IMR-90 (cell line): Measurements from ENCODE around the gene PDXDC1. TPM values are rescaled to one million over a fixed set of nuclear protein-coding genes. Genes with fewer than 3 reads are reported as not detected.
A peak's percentile ranks its signal among the peaks of the same experiment; 100 is the strongest.
"Not testable (repeated sequence)": the region's sequence is repeated elsewhere in the genome, so short reads cannot be mapped to it uniquely, and the experiment has no call there.

Experiments used
- ATAC-seq: fragments of 200-7000 bp; cut with Tn5 transposase; 2 replicates; pipeline ENCODE4 v1.9.1; 2020; ENCODE audit warnings: low read depth, mild to moderate bottlenecking, moderate library complexity
- BruUV-seq: library from RNA; stranded (reverse); fragments of 400-500 nt; replicated peaks from 2 replicates; lab custom pipeline; 2021; lab: Mats Ljungman, UMichigan
- CTCF ChIA-PET: fragments of 300-600 bp; formaldehyde crosslinking; extraction: SDS; loops from one replicate; lab custom pipeline; 2021; ENCODE audit warnings: antibody characterized with exemption; lab: Yijun Ruan, JAX
- POLR2A ChIA-PET: fragments of 300-600 bp; sonication (Branson Sonifier 250); formaldehyde crosslinking; loops from one replicate; lab custom pipeline; 2022; ENCODE audit warnings: antibody characterized with exemption; ENCODE audit not compliant: unreplicated experiment; lab: Charles Lee
- DNase-seq: peaks from one replicate; pipeline ENCODE4 v3.0.0; 2013
- H2AFZ ChIP-seq: replicated peaks from 2 replicates; pipeline ENCODE3; 2013; ENCODE audit warnings: low read length, mild to moderate bottlenecking; ENCODE audit not compliant: poor library complexity
- H2AK5ac ChIP-seq: 2 replicates; pipeline ENCODE4 v1.6.1; 2013; ENCODE audit warnings: low read depth, low read length, inconsistent platforms
- H2AK9ac ChIP-seq: replicated peaks from 2 replicates; pipeline ENCODE3; 2013; ENCODE audit warnings: mild to moderate bottlenecking, low read depth, low read length, moderate library complexity; ENCODE audit not compliant: poor library complexity
- H2BK120ac ChIP-seq: 2 replicates; pipeline ENCODE4 v1.6.1; 2013; ENCODE audit warnings: low read depth, low read length, inconsistent platforms
- H2BK15ac ChIP-seq: 3 replicates; pipeline ENCODE4 v1.6.1; 2013; ENCODE audit warnings: low read depth, low read length, inconsistent platforms
- H2BK20ac ChIP-seq: 2 replicates; pipeline ENCODE4 v1.6.1; 2013; ENCODE audit warnings: low read depth, mild to moderate bottlenecking, inconsistent platforms, low read length, moderate library complexity
- H2BK5ac ChIP-seq: 2 replicates; pipeline ENCODE4 v1.6.1; 2013; ENCODE audit warnings: mild to moderate bottlenecking, low read depth, low read length, inconsistent platforms; ENCODE audit not compliant: poor library complexity, severe bottlenecking
- H3K14ac ChIP-seq: replicated peaks from 2 replicates; pipeline ENCODE4 v1.6.1; 2013; ENCODE audit warnings: low read depth, low read length, inconsistent platforms
- H3K18ac ChIP-seq: 2 replicates; pipeline ENCODE4 v1.6.1; 2013; ENCODE audit warnings: low read depth, low read length, control low read depth
- H3K23ac ChIP-seq: 2 replicates; pipeline ENCODE4 v1.6.1; 2013; ENCODE audit warnings: low read depth, low read length, inconsistent platforms
- H3K27ac ChIP-seq: 2 replicates; pipeline ENCODE4 v1.5.1; 2013; ENCODE audit warnings: mild to moderate bottlenecking, control low read depth, low read length; ENCODE audit not compliant: insufficient read depth
- H3K27me3 ChIP-seq: 2 replicates; pipeline ENCODE4 v1.6.1; 2013; ENCODE audit warnings: low read length; ENCODE audit not compliant: control insufficient read depth, insufficient read depth
- H3K36me3 ChIP-seq: 2 replicates; pipeline ENCODE4 v1.6.1; 2013; ENCODE audit warnings: low read length, mixed read lengths; ENCODE audit not compliant: control insufficient read depth, insufficient read depth
- H3K4ac ChIP-seq: 2 replicates; pipeline ENCODE4 v1.6.1; 2013; ENCODE audit warnings: low read depth, low read length, inconsistent platforms
- H3K4me1 ChIP-seq: 2 replicates; pipeline ENCODE4 v1.6.1; 2013; ENCODE audit warnings: low read length, mixed read lengths; ENCODE audit not compliant: control insufficient read depth, insufficient read depth
- H3K4me2 ChIP-seq: 2 replicates; pipeline ENCODE4 v1.6.1; 2013; ENCODE audit warnings: low read depth, mild to moderate bottlenecking, control low read depth, low read length, moderate library complexity
- H3K4me3 ChIP-seq: 2 replicates; pipeline ENCODE4 v1.5.1; 2013; ENCODE audit warnings: low read depth, mild to moderate bottlenecking, control low read depth, low read length, moderate library complexity; ENCODE audit not compliant: insufficient read depth
- H3K56ac ChIP-seq: 2 replicates; pipeline ENCODE4 v1.6.1; 2013; ENCODE audit warnings: low read length, inconsistent platforms; ENCODE audit not compliant: insufficient read depth; ENCODE audit errors: extremely low read depth
- H3K79me1 ChIP-seq, 2 experiments: 2 replicates each; pipeline ENCODE4 v1.6.1; 2013; ENCODE audit warnings: low read length in 2 of 2, inconsistent platforms in 1 of 2, low read depth in 1 of 2
- H3K9ac ChIP-seq: 2 replicates; pipeline ENCODE4 v1.6.1; 2013; ENCODE audit warnings: low read depth, low read length, control low read depth
- H3K9me1 ChIP-seq: 2 replicates; pipeline ENCODE4 v1.6.1; 2013; ENCODE audit warnings: low read length, inconsistent platforms; ENCODE audit not compliant: insufficient read depth
- H3K9me3 ChIP-seq: 2 replicates; pipeline ENCODE4 v1.6.1; 2013; ENCODE audit warnings: low read length; ENCODE audit not compliant: control insufficient read depth, insufficient read depth
- H4K20me1 ChIP-seq: 2 replicates; pipeline ENCODE4 v1.6.1; 2013; ENCODE audit warnings: low read length, inconsistent platforms; ENCODE audit not compliant: insufficient read depth
- H4K5ac ChIP-seq: 2 replicates; pipeline ENCODE4 v1.6.1; 2013; ENCODE audit warnings: mild to moderate bottlenecking, low read depth, low read length, control low read depth
- H4K8ac ChIP-seq, 2 experiments: 2 replicates each; pipeline ENCODE4 v1.6.1; 2013; ENCODE audit warnings: low read depth in 2 of 2, low read length in 2 of 2, control low read depth in 1 of 2, inconsistent platforms in 1 of 2
- H4K91ac ChIP-seq: 2 replicates; pipeline ENCODE4 v1.6.1; 2013; ENCODE audit warnings: low read depth, low read length, inconsistent platforms; ENCODE audit not compliant: insufficient read depth
- POLR2A ChIP-seq: IDR thresholded peaks from 2 replicates; pipeline ENCODE4 v1.6.1; 2012; ENCODE audit warnings: mild to moderate bottlenecking, low read depth, low read length
- WGBS, 2 experiments: methylation state at CpG; one replicate each; pipeline versions ENCODE4 v1.1.5 to v1.1.7; 2013; ENCODE audit warnings: missing lambda C conversion rate in 2 of 2; ENCODE audit not compliant: insufficient read length in 1 of 2; ENCODE audit errors: extremely low coverage in 2 of 2; 5-methylcytosine and 5-hydroxymethylcytosine counted together
- dilution Hi-C: fragments of 300-500 bp; cut with HindIII; formaldehyde crosslinking; loops from one replicate; pipeline ENCODE4 v1.14.3; 2018; ENCODE audit warnings: low sequenced_read_pairs; ENCODE audit not compliant: unreplicated experiment
- in situ Hi-C: fragments of 300-500 bp; cut with MboI; formaldehyde crosslinking; loops from 3 replicates; pipeline ENCODE4 v1.14.3; 2019; ENCODE audit warnings: low sequenced_read_pairs, inconsistent platforms, mixed read lengths
- intact Hi-C: fragments of 100-400 bp; cut with micrococcal nuclease; formaldehyde crosslinking; loops from 2 replicates; pipeline ENCODE4 v1.10.0; 2022
- polyA plus RNA-seq, 3 experiments: library from polyadenylated mRNA; depleted of rRNA; stranded (reverse); fragments of >200 nt; gene quantifications; 2 replicates each; pipeline ENCODE4 v1.2.3, GENCODE V29; 2012; ENCODE audit warnings: low replicate concordance in 1 of 3
- total RNA-seq: library from RNA; depleted of rRNA; stranded (reverse); fragments of >200 nt; gene quantifications from 2 replicates; pipeline ENCODE4 v1.2.3, GENCODE V29; 2012

The PDXDC1 gene
- total and polyA plus RNA-seq, 2 of the 4 experiments (the other 2 are of a cell fraction), result 68.7 to 117 TPM

DNA sequence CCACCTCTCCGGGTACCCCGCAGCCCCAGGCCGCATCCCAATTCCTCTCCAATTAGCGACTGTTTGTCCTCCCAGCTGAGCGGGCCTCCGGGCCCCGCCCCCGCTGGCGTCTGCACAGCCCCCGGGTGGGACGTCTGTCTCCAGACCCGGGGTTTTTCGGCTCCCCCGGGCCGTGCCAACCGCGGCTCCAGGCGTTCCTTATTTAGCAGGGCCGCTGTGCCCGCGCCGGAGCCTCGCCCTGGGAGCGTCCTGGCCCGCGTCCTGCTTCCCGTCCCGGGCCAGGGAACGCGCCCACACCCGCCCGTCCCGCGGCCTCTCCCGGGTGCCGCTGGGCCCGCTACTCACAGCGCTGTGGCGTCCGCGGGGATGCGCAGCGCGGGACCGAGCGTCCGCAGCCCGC lies 179.2 kb downstream of the PDXDC1 start:
- H3K36me3 ChIP-seq, H4K5ac ChIP-seq, BruUV-seq, H3K79me1 ChIP-seq, H2AK9ac ChIP-seq, H2AFZ ChIP-seq, POLR2A ChIA-PET, H3K4me1 ChIP-seq, H3K14ac ChIP-seq, H4K91ac ChIP-seq, H3K18ac ChIP-seq, H4K8ac ChIP-seq, H4K20me1 ChIP-seq, H3K56ac ChIP-seq, H2BK20ac ChIP-seq, H3K27me3 ChIP-seq, in situ Hi-C loops, H2BK15ac ChIP-seq, dilution Hi-C loops, CTCF ChIA-PET, H3K9me3 ChIP-seq, H2BK120ac ChIP-seq, intact Hi-C loops, H3K4me2 ChIP-seq, H3K9me1 ChIP-seq, H3K4ac ChIP-seq, H3K23ac ChIP-seq: not testable (repeated sequence)
- DNase-seq, result peak; percentile 10
- 0 out of 2 replicates have a peak, but pooled peaks have one; percentile 11 for TF ChIP-seq POLR2A
- peak overlapping the region; percentile 62 for H3K27ac ChIP-seq
- 0 out of 2 replicates have a peak, but pooled peaks have one; percentile 40 for ATAC-seq
- peak overlapping the region; percentile 57 for H2BK5ac ChIP-seq
- WGBS, 2 experiments, result 0% methylated on average over 2 of the region's 48 CpGs; no CpG with 5 or more reads in 1 of the 2 experiments
- H2AK5ac ChIP-seq, result 0 out of 2 replicates have a peak overlapping the region, but pooled peaks have one; percentile 28
- H3K9ac ChIP-seq, result peak overlapping the region; percentile 81; the same call in 1 of the 2 replicates
- H3K4me3 ChIP-seq, result peak overlapping the region; percentile 50
